ENCODE results near the gene ZBED3.
A peak's percentile ranks its signal among the peaks of the same experiment; 100 is the strongest.

ZBED3 gene

DNA sequence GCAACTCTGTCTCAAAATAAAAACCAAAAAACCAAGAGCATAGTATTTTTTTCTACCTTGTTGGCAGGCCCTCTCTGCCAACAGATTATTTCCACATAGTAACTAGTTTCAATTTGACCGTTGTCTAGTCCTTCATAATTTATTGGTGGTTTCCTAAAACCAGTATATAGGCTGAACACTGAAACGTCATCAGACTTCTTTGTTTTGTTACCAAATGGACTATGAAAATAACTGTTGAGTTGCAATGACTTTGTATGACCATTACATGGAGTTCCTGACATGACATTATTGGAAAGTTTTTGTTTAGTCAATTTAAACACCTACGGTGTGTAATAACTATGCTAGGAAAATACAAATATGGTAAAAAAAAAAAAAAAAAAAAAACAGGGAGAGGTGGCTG is 55.2 kb downstream of the ZBED3 start:
- no peak overlapping the region for H3K4me3 ChIP-seq (ENCODE audit: control insufficient read depth, low read depth, low read length)
- no peak for DNase-seq (ENCODE audit: low read depth)
- TF ChIP-seq, protein P1, sequence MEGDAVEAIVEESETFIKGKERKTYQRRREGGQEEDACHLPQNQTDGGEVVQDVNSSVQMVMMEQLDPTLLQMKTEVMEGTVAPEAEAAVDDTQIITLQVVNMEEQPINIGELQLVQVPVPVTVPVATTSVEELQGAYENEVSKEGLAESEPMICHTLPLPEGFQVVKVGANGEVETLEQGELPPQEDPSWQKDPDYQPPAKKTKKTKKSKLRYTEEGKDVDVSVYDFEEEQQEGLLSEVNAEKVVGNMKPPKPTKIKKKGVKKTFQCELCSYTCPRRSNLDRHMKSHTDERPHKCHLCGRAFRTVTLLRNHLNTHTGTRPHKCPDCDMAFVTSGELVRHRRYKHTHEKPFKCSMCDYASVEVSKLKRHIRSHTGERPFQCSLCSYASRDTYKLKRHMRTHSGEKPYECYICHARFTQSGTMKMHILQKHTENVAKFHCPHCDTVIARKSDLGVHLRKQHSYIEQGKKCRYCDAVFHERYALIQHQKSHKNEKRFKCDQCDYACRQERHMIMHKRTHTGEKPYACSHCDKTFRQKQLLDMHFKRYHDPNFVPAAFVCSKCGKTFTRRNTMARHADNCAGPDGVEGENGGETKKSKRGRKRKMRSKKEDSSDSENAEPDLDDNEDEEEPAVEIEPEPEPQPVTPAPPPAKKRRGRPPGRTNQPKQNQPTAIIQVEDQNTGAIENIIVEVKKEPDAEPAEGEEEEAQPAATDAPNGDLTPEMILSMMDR (conservative IDR thresholded peaks at IDR 0.05; ENCODE audit: control insufficient read depth, insufficient read depth, low read depth, low read length), result no peak

DNA sequence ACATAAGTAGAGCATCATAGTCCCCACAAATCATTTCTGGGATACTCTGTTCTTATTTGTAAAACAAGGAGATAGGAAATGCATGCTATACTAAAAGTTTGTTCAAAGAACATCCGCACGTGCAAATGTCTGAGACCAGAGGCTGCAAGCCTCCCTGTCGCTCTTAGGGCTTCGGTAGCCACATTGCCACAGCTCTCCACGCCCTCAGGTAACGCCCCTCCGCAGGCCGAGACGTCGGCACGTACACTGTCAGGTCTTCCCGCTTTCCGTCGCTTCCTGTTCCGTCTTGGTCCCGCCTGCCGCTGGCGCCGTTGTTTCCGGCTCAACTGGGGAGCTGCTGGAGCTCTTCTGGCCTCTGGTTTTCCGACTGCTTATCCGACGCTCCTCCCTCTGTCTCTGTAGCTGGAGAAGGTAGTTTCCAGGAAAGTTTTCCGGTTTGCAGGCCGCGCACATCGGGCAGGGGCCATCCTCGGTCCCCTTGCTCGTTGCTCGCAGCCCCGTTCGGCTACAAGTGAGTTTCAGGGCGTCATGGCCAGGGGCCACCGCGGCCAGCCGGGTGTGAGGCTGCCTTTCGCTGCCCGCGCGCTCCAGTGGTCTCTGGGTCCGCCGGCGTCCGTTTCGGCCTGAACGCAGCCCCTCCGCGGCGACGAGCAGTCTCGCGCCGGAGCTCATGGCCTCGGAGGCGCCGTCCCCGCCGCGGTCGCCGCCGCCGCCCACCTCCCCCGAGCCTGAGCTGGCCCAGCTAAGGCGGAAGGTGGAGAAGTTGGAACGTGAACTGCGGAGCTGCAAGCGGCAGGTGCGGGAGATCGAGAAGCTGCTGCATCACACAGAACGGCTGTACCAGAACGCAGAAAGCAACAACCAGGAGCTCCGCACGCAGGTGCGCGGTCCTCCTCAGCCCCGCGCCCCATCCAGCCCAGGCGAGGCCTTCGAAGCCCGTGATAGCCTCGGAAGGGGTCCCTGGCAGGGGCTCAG is 56.7 kb downstream of the ZBED3 start, which contains the start of gene AGGF1:
Gene AGGF1, plus strand, starts transcription at position 308 of the 975 bp plus-strand sequence. Its CDS starts 363 bp downstream, at position 671.
- peak within 1 kb of the TSS; percentile 90 for H3K4me3 ChIP-seq (ENCODE audit: control insufficient read depth, low read depth, low read length)
- TF ChIP-seq, protein P1 (conservative IDR thresholded peaks at IDR 0.05; ENCODE audit: control insufficient read depth, insufficient read depth, low read depth, low read length), result no peak
- DNase-seq (ENCODE audit: low read depth), result peak; percentile 93

DNA sequence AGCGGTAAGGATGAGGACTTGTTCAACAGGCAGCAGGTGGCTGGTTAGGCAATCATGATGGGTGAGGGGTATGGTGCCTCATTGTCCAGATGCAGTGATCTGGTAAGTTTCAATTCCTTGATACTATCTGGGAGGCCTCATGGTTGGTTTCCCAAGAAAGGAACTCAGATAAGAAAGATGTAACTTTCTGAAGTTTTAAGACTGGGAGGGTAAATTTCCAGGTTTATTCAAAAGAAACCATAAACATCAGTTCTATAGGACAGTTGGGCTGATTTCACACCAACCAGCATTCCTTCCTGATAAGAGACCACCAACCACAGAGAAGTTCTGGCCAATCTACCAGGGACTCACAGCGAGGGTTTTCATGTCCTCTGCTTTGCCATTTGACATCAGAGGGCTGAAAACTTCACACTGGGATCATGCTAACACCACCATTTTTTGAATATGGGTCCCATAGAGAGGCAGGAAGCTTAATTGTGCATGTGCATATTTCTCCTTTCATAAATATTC is 57.7 kb downstream of the ZBED3 start:
- H3K4me3 ChIP-seq (ENCODE audit: control insufficient read depth, low read depth, low read length), result no peak overlapping the region
- TF ChIP-seq, protein P1 (conservative IDR thresholded peaks at IDR 0.05; ENCODE audit: control insufficient read depth, insufficient read depth, low read depth, low read length), result no peak
- no peak for DNase-seq (ENCODE audit: low read depth)

DNA sequence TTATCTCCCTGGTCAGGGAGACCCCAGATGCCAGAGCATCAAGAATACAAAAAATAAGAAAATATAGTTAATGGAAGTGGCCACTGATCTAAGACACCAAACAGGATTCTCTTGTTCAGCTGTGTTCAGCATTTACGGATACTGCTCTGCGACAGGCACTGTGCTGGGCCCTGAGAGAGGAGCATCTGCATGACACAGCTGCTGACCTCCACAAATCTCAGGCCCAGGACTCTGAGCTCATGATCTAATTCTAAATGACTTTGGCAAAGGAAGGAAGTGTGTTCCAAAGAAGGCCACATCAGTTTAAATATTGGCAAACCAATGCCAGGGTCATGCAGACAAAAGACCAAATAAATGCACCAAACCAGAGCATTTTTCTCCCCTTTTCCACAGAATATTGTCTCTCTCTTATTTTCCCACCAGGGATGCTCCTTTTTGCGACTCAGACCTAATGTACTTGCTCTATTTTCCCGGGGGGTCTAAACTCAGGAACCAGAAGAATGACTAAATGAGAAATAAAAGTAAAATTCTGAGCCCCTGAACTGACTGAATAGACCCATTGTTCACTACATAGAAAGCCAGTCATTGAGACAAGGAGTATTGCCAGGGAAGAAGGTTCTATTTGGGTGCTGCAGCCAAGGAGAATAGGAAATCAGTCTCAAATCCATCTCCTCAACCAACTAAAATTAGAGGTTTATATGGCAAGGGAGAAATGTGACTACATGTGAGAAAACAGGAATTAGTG is 58.3 kb downstream of the ZBED3 start:
- no peak overlapping the region for H3K4me3 ChIP-seq (ENCODE audit: control insufficient read depth, low read depth, low read length)
- TF ChIP-seq, protein P1 (conservative IDR thresholded peaks at IDR 0.05; ENCODE audit: control insufficient read depth, insufficient read depth, low read depth, low read length), result no peak
- DNase-seq (ENCODE audit: low read depth), result no peak

DNA sequence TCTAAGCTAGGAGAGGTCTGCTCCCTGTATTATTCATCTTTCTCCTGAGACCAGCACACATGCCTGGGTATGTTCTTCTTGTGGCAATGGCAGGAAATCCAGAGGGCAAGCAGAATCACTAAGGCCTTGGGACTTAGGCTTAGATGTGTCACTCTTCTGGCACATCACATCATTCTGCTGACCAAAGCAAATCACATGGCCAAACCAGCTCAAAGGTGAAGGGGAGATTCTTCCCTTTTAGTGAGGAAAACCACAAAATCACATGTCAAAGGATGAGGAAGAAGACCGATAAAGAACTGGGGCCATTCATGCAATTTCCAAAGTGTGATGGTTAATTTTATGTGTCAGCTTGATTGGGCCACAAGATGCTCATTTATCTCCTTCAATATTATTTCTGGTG is 62.6 kb downstream of the ZBED3 start:
- TF ChIP-seq, protein P1 (conservative IDR thresholded peaks at IDR 0.05; ENCODE audit: control insufficient read depth, insufficient read depth, low read depth, low read length), result no peak
- H3K4me3 ChIP-seq (ENCODE audit: control insufficient read depth, low read depth, low read length), result no peak overlapping the region
- DNase-seq (ENCODE audit: low read depth), result peak; percentile 5

DNA sequence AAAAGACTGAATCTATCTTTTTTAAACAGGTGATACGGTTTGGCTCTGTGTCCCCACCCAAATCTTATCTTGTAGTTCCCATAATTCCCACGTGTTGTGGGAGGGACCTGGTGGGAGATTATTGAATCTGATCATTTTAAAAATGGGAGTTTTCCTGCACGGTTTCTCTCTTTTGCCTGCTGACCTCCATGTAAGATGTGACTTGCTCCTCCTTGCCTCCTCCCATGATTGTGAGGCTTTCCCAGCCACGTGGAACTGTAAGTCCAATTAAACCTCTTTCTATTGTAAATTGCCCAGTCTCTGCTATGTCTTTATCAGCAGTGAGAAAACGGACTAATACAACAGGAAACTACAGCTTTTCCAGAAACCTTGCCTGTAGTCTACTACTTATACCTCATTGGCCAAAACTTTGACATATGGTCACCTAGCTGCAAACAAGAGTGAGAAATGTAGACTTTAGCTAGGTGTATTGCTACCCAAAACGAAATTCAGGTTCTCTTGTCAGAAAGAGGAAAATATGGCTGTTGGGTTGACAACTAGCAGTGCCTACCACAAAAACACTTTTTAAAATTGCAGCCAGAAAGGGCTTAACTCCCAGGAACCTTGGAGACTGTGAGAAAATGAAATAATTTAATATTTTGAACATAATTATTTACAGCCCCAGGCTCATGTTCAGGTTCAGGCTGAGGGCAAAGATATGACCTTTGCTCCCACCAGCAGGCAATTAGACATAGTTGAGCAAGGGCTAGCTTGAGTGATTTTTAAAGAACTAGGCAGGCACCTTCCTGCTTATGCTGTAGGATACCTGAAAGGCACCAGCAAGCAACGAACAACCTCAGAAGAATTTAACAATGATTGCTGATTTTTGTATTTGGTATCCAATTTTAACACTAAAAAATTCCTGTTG is 64.3 kb downstream of the ZBED3 start:
- TF ChIP-seq, protein P1 (conservative IDR thresholded peaks at IDR 0.05; ENCODE audit: control insufficient read depth, insufficient read depth, low read depth, low read length), result no peak
- no peak overlapping the region for H3K4me3 ChIP-seq (ENCODE audit: control insufficient read depth, low read depth, low read length)
- no peak for DNase-seq (ENCODE audit: low read depth)

All from fibroblast of mammary gland (primary cell).